Liver (tissue), 9 donors: ENCODE results near the gene C1orf50. TPM values are rescaled to one million over a fixed set of nuclear protein-coding genes. Genes with fewer than 3 reads are reported as not detected.

Experiments
- DNase-seq: peaks from one replicate; pipeline ENCODE4 v3.0.0-alpha.2; 2017; ENCODE audit warnings: low spot score
- H3K27ac ChIP-seq, 2 donors: one replicate each; pipeline ENCODE4 v1.7.0; 2013; ENCODE audit warnings: inconsistent platforms in 2 of 2, low read length in 2 of 2, control low read depth in 1 of 2, low read depth in 1 of 2, mild to moderate bottlenecking in 1 of 2
- H3K27me3 ChIP-seq, 4 donors: one replicate each; pipeline versions ENCODE4 v1.6.1 to v1.7.0; 2013; ENCODE audit warnings: low read length in 3 of 4, inconsistent platforms in 1 of 4, mild to moderate bottlenecking in 1 of 4, moderate library complexity in 1 of 4; ENCODE audit not compliant: control insufficient read depth in 4 of 4, insufficient read depth in 4 of 4
- H3K36me3 ChIP-seq, 4 donors: one replicate each; pipeline versions ENCODE4 v1.6.1 to v1.7.0; 2013; ENCODE audit warnings: low read length in 3 of 4, mild to moderate bottlenecking in 3 of 4, low read depth in 1 of 4, moderate library complexity in 1 of 4; ENCODE audit not compliant: control insufficient read depth in 4 of 4, insufficient read depth in 3 of 4
- H3K4me1 ChIP-seq, 4 donors: one replicate each; pipeline versions ENCODE4 v1.6.1 to v1.7.0; 2013; ENCODE audit warnings: low read length in 3 of 4, mild to moderate bottlenecking in 3 of 4, moderate library complexity in 1 of 4; ENCODE audit not compliant: control insufficient read depth in 4 of 4, insufficient read depth in 4 of 4
- H3K4me3 ChIP-seq, 3 donors: one replicate each; pipeline versions ENCODE4 v1.6.1 to v1.7.0; 2013; ENCODE audit warnings: low read length in 3 of 3, control low read depth in 1 of 3, low read depth in 1 of 3, mild to moderate bottlenecking in 1 of 3
- H3K9ac ChIP-seq, 2 donors: one replicate each; pipeline ENCODE4 v1.7.0; 2013; ENCODE audit warnings: low read length in 2 of 2, mild to moderate bottlenecking in 2 of 2, moderate library complexity in 2 of 2, control low read depth in 1 of 2, low read depth in 1 of 2
- H3K9me3 ChIP-seq, 4 donors: one replicate each; pipeline versions ENCODE4 v1.6.1 to v1.7.0; 2013; ENCODE audit warnings: low read length in 3 of 4; ENCODE audit not compliant: control insufficient read depth in 4 of 4
- EGR1 ChIP-seq, 2 donors: IDR thresholded peaks; 2 replicates each; pipeline ENCODE4 v1.6.1; 2016 to 2018; ENCODE audit warnings: antibody characterized with exemption in 2 of 2, low read depth in 2 of 2
- FOXA1 ChIP-seq: IDR thresholded peaks from 2 replicates; pipeline ENCODE4 v1.6.1; 2016; ENCODE audit warnings: antibody characterized with exemption
- FOXA2 ChIP-seq: IDR thresholded peaks from 2 replicates; pipeline ENCODE4 v1.6.1; 2016; ENCODE audit warnings: antibody characterized with exemption
- GABPA ChIP-seq, 2 donors: IDR thresholded peaks in 1 of 2; conservative IDR thresholded peaks in 1 of 2; 2 replicates each; pipeline ENCODE4 v1.6.1; 2016; ENCODE audit warnings: antibody characterized with exemption in 2 of 2, mild to moderate bottlenecking in 1 of 2, moderate library complexity in 1 of 2
- HNF4A ChIP-seq, 2 donors: conservative IDR thresholded peaks; 2 replicates each; pipeline ENCODE4 v1.6.1; 2016; ENCODE audit warnings: antibody characterized with exemption in 2 of 2, mild to moderate bottlenecking in 2 of 2
- HNF4G ChIP-seq: IDR thresholded peaks from 2 replicates; pipeline ENCODE4 v1.6.1; 2016; ENCODE audit warnings: antibody characterized with exemption
- JUND ChIP-seq, 2 donors: IDR thresholded peaks; 2 replicates each; pipeline ENCODE4 v1.6.1; 2016; ENCODE audit warnings: antibody characterized with exemption in 2 of 2
- NR2F2 ChIP-seq: IDR thresholded peaks from 2 replicates; pipeline ENCODE4 v1.6.1; 2016; ENCODE audit warnings: antibody characterized with exemption
- RAD21 ChIP-seq, 2 donors: IDR thresholded peaks; 2 replicates each; pipeline ENCODE4 v1.6.1; 2016; ENCODE audit warnings: antibody characterized with exemption in 2 of 2, mild to moderate bottlenecking in 2 of 2
- RXRA ChIP-seq, 2 donors: IDR thresholded peaks; 2 replicates each; pipeline ENCODE4 v1.6.1; 2017 to 2018; ENCODE audit warnings: antibody characterized with exemption in 2 of 2, mild to moderate bottlenecking in 1 of 2
- SP1 ChIP-seq: IDR thresholded peaks from 2 replicates; pipeline ENCODE4 v1.6.1; 2018; ENCODE audit warnings: antibody characterized with exemption, mild to moderate bottlenecking
- TAF1 ChIP-seq: conservative IDR thresholded peaks from 2 replicates; pipeline ENCODE4 v1.6.1; 2016; ENCODE audit warnings: antibody characterized with exemption, mild to moderate bottlenecking
- YY1 ChIP-seq: IDR thresholded peaks from 2 replicates; pipeline ENCODE4 v1.6.1; 2016; ENCODE audit warnings: antibody characterized with exemption, mild to moderate bottlenecking
- WGBS: extraction: QIAGEN DNeasy Blood & Tissue Kit; methylation state at CpG from one replicate; pipeline ENCODE4 v1.1.7; 2013; 5-methylcytosine and 5-hydroxymethylcytosine counted together
- polyA plus RNA-seq, 2 donors: library from polyadenylated mRNA; stranded (reverse) in 1 of 2; unstranded in 1 of 2; fragments of 200-250 nt in 1 of 2; fragments of >200 nt in 1 of 2; fragmentation: Nextera tagmentation in 1 of 2; extraction: Ambion mirVana in 1 of 2; gene quantifications; one replicate each; pipeline versions ENCODE4 v1.2.1 to v1.2.3, GENCODE V29; 2013 to 2015
- total RNA-seq, 2 donors: library from RNA; depleted of rRNA; stranded (reverse); fragments of >200 nt; gene quantifications; one replicate each; pipeline ENCODE4 v1.2.3, GENCODE V29; 2014
- TF ChIP-seq, protein P1 (sequence below): fragments of 150-350 bp; IDR thresholded peaks from 2 replicates; pipeline ENCODE4 v1.5.1; 2017; ENCODE audit warnings: improper control_type of control experiment, low read depth, low read length; ENCODE audit not compliant: missing input control
- TF ChIP-seq, protein P2 (sequence below): IDR thresholded peaks from 2 replicates; pipeline ENCODE4 v1.6.1; 2016; ENCODE audit warnings: antibody characterized with exemption, mild to moderate bottlenecking
- TF ChIP-seq, protein P3 (sequence below): IDR thresholded peaks from 2 replicates; pipeline ENCODE4 v1.6.1; 2016; ENCODE audit warnings: antibody characterized with exemption
- TF ChIP-seq, protein P4 (sequence below): IDR thresholded peaks from 2 replicates; pipeline ENCODE4 v1.6.1; 2016; ENCODE audit warnings: antibody characterized with exemption
- TF ChIP-seq, protein P5 (sequence below): IDR thresholded peaks from 2 replicates; pipeline ENCODE4 v1.6.1; 2016; ENCODE audit warnings: antibody characterized with exemption
- donor health status: healthy.
- donor health status: healthy.
- donor health status: healthy.
- donor health status: healthy.
- donor health status: healthy.

Gene C1orf50
- total and polyA plus RNA-seq, 4 donors, result 2.6 to 5.8 (median 3.5) TPM

DNA sequence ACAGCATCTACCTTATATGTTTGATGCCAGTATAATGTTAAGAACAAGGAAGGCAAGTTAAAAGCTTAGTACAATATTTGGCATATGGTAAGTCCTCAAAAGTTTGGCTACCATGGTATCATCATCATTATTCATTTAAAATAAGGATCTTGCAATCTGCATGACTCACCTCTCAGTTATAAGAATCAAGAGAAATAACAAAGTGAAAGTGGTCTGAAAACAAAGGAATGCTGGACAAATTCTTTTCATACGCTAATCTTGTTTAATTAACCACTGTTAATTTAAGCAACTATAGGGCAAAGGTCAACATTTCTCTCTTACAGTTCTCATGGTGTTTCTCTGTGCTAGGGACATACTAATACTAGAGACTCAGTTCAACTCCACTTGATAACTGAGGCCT lies 14.0 kb upstream of the C1orf50 start:
- H3K9ac ChIP-seq, result no peak overlapping the region
- no peaks in the 10 kb centered on the region for H3K4me1 ChIP-seq
- no peak overlapping the region for H3K27ac ChIP-seq
- peaks cover 18 to 76% (median 44%) of the 10 kb centered on the region in 4 donors for H3K36me3 ChIP-seq
- H3K4me3 ChIP-seq, result no peak overlapping the region
- DNase-seq, result no peak
- no peaks in the 10 kb centered on the region for H3K27me3 ChIP-seq
- TF ChIP-seq YY1 (no peak), RAD21 (IDR thresholded peaks at IDR 0.05) (no peak), FOXA1 (no peak), FOXA2 (no peak), EGR1 (IDR thresholded peaks at IDR 0.05; ENCODE audit: low read depth in 2 of 2) (no peak), GABPA (IDR thresholded peaks at IDR 0.05 in 1 of 2, conservative IDR thresholded peaks at IDR 0.05 in 1 of 2) (no peak), TAF1 (no peak), HNF4G (no peak), RXRA (IDR thresholded peaks at IDR 0.05) (no peak), SP1 (no peak), HNF4A (conservative IDR thresholded peaks at IDR 0.05) (no peak), NR2F2 (no peak), JUND (IDR thresholded peaks at IDR 0.05) (no peak)
- TF ChIP-seq, protein P1, sequence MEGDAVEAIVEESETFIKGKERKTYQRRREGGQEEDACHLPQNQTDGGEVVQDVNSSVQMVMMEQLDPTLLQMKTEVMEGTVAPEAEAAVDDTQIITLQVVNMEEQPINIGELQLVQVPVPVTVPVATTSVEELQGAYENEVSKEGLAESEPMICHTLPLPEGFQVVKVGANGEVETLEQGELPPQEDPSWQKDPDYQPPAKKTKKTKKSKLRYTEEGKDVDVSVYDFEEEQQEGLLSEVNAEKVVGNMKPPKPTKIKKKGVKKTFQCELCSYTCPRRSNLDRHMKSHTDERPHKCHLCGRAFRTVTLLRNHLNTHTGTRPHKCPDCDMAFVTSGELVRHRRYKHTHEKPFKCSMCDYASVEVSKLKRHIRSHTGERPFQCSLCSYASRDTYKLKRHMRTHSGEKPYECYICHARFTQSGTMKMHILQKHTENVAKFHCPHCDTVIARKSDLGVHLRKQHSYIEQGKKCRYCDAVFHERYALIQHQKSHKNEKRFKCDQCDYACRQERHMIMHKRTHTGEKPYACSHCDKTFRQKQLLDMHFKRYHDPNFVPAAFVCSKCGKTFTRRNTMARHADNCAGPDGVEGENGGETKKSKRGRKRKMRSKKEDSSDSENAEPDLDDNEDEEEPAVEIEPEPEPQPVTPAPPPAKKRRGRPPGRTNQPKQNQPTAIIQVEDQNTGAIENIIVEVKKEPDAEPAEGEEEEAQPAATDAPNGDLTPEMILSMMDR, result no peak
- TF ChIP-seq, protein P2, sequence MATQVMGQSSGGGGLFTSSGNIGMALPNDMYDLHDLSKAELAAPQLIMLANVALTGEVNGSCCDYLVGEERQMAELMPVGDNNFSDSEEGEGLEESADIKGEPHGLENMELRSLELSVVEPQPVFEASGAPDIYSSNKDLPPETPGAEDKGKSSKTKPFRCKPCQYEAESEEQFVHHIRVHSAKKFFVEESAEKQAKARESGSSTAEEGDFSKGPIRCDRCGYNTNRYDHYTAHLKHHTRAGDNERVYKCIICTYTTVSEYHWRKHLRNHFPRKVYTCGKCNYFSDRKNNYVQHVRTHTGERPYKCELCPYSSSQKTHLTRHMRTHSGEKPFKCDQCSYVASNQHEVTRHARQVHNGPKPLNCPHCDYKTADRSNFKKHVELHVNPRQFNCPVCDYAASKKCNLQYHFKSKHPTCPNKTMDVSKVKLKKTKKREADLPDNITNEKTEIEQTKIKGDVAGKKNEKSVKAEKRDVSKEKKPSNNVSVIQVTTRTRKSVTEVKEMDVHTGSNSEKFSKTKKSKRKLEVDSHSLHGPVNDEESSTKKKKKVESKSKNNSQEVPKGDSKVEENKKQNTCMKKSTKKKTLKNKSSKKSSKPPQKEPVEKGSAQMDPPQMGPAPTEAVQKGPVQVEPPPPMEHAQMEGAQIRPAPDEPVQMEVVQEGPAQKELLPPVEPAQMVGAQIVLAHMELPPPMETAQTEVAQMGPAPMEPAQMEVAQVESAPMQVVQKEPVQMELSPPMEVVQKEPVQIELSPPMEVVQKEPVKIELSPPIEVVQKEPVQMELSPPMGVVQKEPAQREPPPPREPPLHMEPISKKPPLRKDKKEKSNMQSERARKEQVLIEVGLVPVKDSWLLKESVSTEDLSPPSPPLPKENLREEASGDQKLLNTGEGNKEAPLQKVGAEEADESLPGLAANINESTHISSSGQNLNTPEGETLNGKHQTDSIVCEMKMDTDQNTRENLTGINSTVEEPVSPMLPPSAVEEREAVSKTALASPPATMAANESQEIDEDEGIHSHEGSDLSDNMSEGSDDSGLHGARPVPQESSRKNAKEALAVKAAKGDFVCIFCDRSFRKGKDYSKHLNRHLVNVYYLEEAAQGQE, result no peak
- TF ChIP-seq, protein P3, sequence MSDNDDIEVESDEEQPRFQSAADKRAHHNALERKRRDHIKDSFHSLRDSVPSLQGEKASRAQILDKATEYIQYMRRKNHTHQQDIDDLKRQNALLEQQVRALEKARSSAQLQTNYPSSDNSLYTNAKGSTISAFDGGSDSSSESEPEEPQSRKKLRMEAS, result no peak
- TF ChIP-seq, protein P4, sequence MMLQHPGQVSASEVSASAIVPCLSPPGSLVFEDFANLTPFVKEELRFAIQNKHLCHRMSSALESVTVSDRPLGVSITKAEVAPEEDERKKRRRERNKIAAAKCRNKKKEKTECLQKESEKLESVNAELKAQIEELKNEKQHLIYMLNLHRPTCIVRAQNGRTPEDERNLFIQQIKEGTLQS, result no peak
- TF ChIP-seq, protein P5, sequence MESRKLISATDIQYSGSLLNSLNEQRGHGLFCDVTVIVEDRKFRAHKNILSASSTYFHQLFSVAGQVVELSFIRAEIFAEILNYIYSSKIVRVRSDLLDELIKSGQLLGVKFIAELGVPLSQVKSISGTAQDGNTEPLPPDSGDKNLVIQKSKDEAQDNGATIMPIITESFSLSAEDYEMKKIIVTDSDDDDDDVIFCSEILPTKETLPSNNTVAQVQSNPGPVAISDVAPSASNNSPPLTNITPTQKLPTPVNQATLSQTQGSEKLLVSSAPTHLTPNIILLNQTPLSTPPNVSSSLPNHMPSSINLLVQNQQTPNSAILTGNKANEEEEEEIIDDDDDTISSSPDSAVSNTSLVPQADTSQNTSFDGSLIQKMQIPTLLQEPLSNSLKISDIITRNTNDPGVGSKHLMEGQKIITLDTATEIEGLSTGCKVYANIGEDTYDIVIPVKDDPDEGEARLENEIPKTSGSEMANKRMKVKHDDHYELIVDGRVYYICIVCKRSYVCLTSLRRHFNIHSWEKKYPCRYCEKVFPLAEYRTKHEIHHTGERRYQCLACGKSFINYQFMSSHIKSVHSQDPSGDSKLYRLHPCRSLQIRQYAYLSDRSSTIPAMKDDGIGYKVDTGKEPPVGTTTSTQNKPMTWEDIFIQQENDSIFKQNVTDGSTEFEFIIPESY, result no peak
- WGBS, result 71% methylated on average over 1 of the region's 1 CpG
- no peaks in the 10 kb centered on the region for H3K9me3 ChIP-seq
